B cell (primary cell): ENCODE data around the gene NOS2. TPM values are rescaled to one million over a fixed set of nuclear protein-coding genes. Genes with fewer than 3 reads are reported as not detected.

Experiments used
- ATAC-seq: fragments of 200-7000 bp; cut with Tn5 transposase; one replicate; pipeline ENCODE4 v1.10.0; 2021; ENCODE audit warnings: low read depth, mild to moderate bottlenecking, moderate number of reproducible peaks, moderate library complexity
- CTCF ChIA-PET: fragments of 350-600 bp; sonication (Branson Sonifier 250); formaldehyde crosslinking; loops from one replicate; lab custom pipeline; 2021; ENCODE audit warnings: antibody characterized with exemption, inconsistent platforms; lab: Charles Lee
- POLR2A ChIA-PET: fragments of 350-600 bp; sonication (Branson Sonifier 250); formaldehyde crosslinking; loops from one replicate; lab custom pipeline; 2021; ENCODE audit warnings: antibody characterized with exemption; lab: Charles Lee
- DNase-seq: peaks from one replicate; pipeline ENCODE4 v3.0.0; 2013
- H2AFZ ChIP-seq: 2 replicates; pipeline ENCODE4 v1.6.1; 2012; ENCODE audit warnings: mild to moderate bottlenecking, low read depth, low read length; ENCODE audit not compliant: insufficient read depth, poor library complexity, severe bottlenecking
- H3K27ac ChIP-seq, 2 donors: 1 replicate in 1 of 2; 2 replicates in 1 of 2; pipeline ENCODE4 v1.5.1; 2012 to 2013; ENCODE audit warnings: low read length in 2 of 2, mild to moderate bottlenecking in 2 of 2, moderate library complexity in 1 of 2
- H3K27me3 ChIP-seq, 4 experiments: fragments of 200-600 bp in 1 of 4; sonication (generic) in 1 of 4; replicated peaks in 1 of 4; 1 replicate in 2 of 4; 2 replicates in 2 of 4; pipeline versions ENCODE4 v1.6.1 to v1.7.0; 2013 to 2016; ENCODE audit warnings: low read length in 3 of 4, mild to moderate bottlenecking in 2 of 4, mixed read lengths in 1 of 4, moderate library complexity in 1 of 4; ENCODE audit not compliant: insufficient read depth in 4 of 4, control insufficient read depth in 3 of 4; ENCODE audit errors: control extremely low read depth in 1 of 4
- H3K36me3 ChIP-seq, 2 experiments: replicated peaks in 1 of 2; 1 replicate in 1 of 2; 2 replicates in 1 of 2; pipeline versions ENCODE4 v1.6.1 to v1.7.1; 2013; ENCODE audit warnings: low read length in 1 of 2; ENCODE audit not compliant: insufficient read depth in 2 of 2, control insufficient read depth in 1 of 2; ENCODE audit errors: control extremely low read depth in 1 of 2, extremely low read depth in 1 of 2
- H3K4me1 ChIP-seq, 2 donors: fragments of 200-600 bp in 1 of 2; sonication (generic) in 1 of 2; 1 replicate in 1 of 2; 2 replicates in 1 of 2; pipeline versions ENCODE4 v1.5.1 to v1.6.1; 2013 to 2017; ENCODE audit warnings: low read length in 2 of 2; ENCODE audit not compliant: control insufficient read depth in 2 of 2, insufficient read depth in 2 of 2
- H3K4me2 ChIP-seq: replicated peaks from 2 replicates; pipeline ENCODE3; 2012; ENCODE audit warnings: mild to moderate bottlenecking, low read depth, low read length; ENCODE audit not compliant: poor library complexity, severe bottlenecking
- H3K4me3 ChIP-seq, 5 experiments: fragments of 200-600 bp in 1 of 5; sonication (generic) in 1 of 5; 1 replicate in 3 of 5; 2 replicates in 2 of 5; pipeline versions ENCODE4 v1.5.1 to v1.7.0; 2011 to 2016; ENCODE audit warnings: low read length in 4 of 5, mild to moderate bottlenecking in 4 of 5, low read depth in 2 of 5, control low read depth in 1 of 5, moderate library complexity in 1 of 5; ENCODE audit not compliant: insufficient read depth in 1 of 5; ENCODE audit errors: control extremely low read depth in 1 of 5, extremely low read depth in 1 of 5
- H3K79me2 ChIP-seq: fragments of 200-600 bp; sonication (generic); one replicate; pipeline ENCODE4 v1.6.0; 2016; ENCODE audit warnings: low read length; ENCODE audit not compliant: control insufficient read depth, insufficient read depth
- H3K9ac ChIP-seq: fragments of 200-600 bp; sonication (generic); 2 replicates; pipeline ENCODE4 v1.6.1; 2017; ENCODE audit warnings: mild to moderate bottlenecking, low read length, moderate library complexity
- H3K9me3 ChIP-seq, 3 donors: one replicate each; pipeline versions ENCODE4 v1.6.1 to v1.7.1; 2013; ENCODE audit warnings: low read length in 2 of 3; ENCODE audit not compliant: control insufficient read depth in 2 of 3, insufficient read depth in 1 of 3; ENCODE audit errors: control extremely low read depth in 1 of 3
- H4K20me1 ChIP-seq: 2 replicates; pipeline ENCODE4 v1.6.0; 2012; ENCODE audit warnings: mild to moderate bottlenecking, low read length; ENCODE audit not compliant: insufficient read depth, control insufficient read depth, poor library complexity, severe bottlenecking
- H3K27ac Mint-ChIP-seq: one replicate; pipeline ENCODE4 v1.8.0; 2021; ENCODE audit warnings: mixed read lengths
- H3K27me3 Mint-ChIP-seq: one replicate; pipeline ENCODE4 v1.8.0; 2021; ENCODE audit warnings: mixed read lengths
- H3K4me1 Mint-ChIP-seq: one replicate; pipeline ENCODE4 v1.8.0; 2021; ENCODE audit warnings: mixed read lengths
- H3K4me3 Mint-ChIP-seq: one replicate; pipeline ENCODE4 v1.8.0; 2021; ENCODE audit warnings: mixed read lengths
- H3K9me3 Mint-ChIP-seq: one replicate; pipeline ENCODE4 v1.8.0; 2022; ENCODE audit warnings: mixed read lengths; ENCODE audit not compliant: insufficient read depth
- CTCF ChIP-seq: fragments of 200-600 bp; IDR thresholded peaks from one replicate; pipeline ENCODE4 v1.8.0; 2022; ENCODE audit warnings: antibody characterized with exemption, mild to moderate bottlenecking
- EZH2 ChIP-seq: IDR thresholded peaks from 2 replicates; pipeline ENCODE4 v1.6.1; 2012; ENCODE audit warnings: borderline replicate concordance, low read depth, mild to moderate bottlenecking, moderate library complexity, low read length; ENCODE audit not compliant: insufficient read depth, poor library complexity, severe bottlenecking
- WGBS: methylation state at CpG from one replicate; pipeline ENCODE4 v1.1.5; 2013; ENCODE audit warnings: missing lambda C conversion rate; ENCODE audit not compliant: insufficient coverage; 5-methylcytosine and 5-hydroxymethylcytosine counted together
- intact Hi-C: fragments of 100-400 bp; cut with micrococcal nuclease; formaldehyde crosslinking; loops from one replicate; pipeline ENCODE4 v1.10.0; 2022
- polyA plus RNA-seq: library from polyadenylated mRNA; depleted of rRNA; stranded (reverse); fragments of >200 nt; gene quantifications from 2 replicates; pipeline ENCODE4 v1.2.3, GENCODE V29; 2012
- total RNA-seq, 2 donors: library from RNA; stranded (reverse); fragments of 120-200 nt in 1 of 2; gene quantifications; 1 replicate in 1 of 2; 2 replicates in 1 of 2; pipeline versions ENCODE4 v1.2.3 to v1.2.4, GENCODE V29; 2013 to 2022

The NOS2 gene
- total and polyA plus RNA-seq, 2 donors (not counting 1 experiment from before 2014, with no cell fraction given), result 0.12 TPM

- no peaks in the 10 kb centered on the region for H3K9me3 ChIP-seq
- intact Hi-C loops, result no loop called here
- no peak for DNase-seq
- 86% methylated on average over 7 of the region's 7 CpGs for WGBS
- CTCF ChIA-PET, result interaction anchor here (0.9 to 7.6 kb wide), 4 partner anchors 47 to 199 kb away, joined by 3 to 108 read pairs (median 20); partner anchors contain the start of gene LYRM9
- H3K4me3 ChIP-seq, result no peak overlapping the region
- no peak overlapping the region for H3K27ac ChIP-seq
- H3K79me2 ChIP-seq, result no peaks in the 10 kb centered on the region
- H3K9ac ChIP-seq, result no peak overlapping the region
- H3K9me3 Mint-ChIP-seq, result no peaks in the 10 kb centered on the region
- no peak overlapping the region for H3K4me2 ChIP-seq
- H3K36me3 ChIP-seq, result no peaks in the 10 kb centered on the region
- peaks cover 22% of the 10 kb centered on the region for H3K27me3 Mint-ChIP-seq
- TF ChIP-seq CTCF, result no peak
- TF ChIP-seq EZH2, result no peak
- ATAC-seq, result no peak
- no peak overlapping the region for H3K4me3 Mint-ChIP-seq
- no peak overlapping the region for H3K27ac Mint-ChIP-seq
- H4K20me1 ChIP-seq, result no peaks in the 10 kb centered on the region
- H3K4me1 ChIP-seq, result peaks cover 18 to 29% of the 10 kb centered on the region in 2 donors
- H3K4me1 Mint-ChIP-seq, result peaks cover 23% of the 10 kb centered on the region
- POLR2A ChIA-PET, result no interaction called here
- H3K27me3 ChIP-seq, result peaks cover 0 to 3% (median 0%) of the 10 kb centered on the region in 4 experiments
- no peak overlapping the region for H2AFZ ChIP-seq
Observed at GRCh38 chr17:27802962-27803680, 2.8 kb upstream of the NOS2 start.

GRCh38 chr17:27802033-27802432 is 1.7 kb upstream of the NOS2 start:
- H3K4me1 Mint-ChIP-seq, result peaks cover 18% of the 10 kb centered on the region
- Histone ChIP-seq H3K27ac (no peak overlapping the region), H2AFZ (no peak overlapping the region), H3K9me3 (no peaks in the 10 kb centered on the region), H3K4me2 (no peak overlapping the region), H3K79me2 (no peaks in the 10 kb centered on the region), H3K9ac (no peak overlapping the region), H3K27me3 (peaks cover 0 to 3% (median 2%) of the 10 kb centered on the region in 4 experiments), H3K4me3 (no peak overlapping the region), H4K20me1 (no peaks in the 10 kb centered on the region), H3K4me1 (peaks cover 10 to 21% of the 10 kb centered on the region in 2 donors), H3K36me3 (no peaks in the 10 kb centered on the region)
- 100% methylated on average over 1 of the region's 2 CpGs for WGBS
- ChIA-PET POLR2A (no interaction called here), CTCF (interaction anchor here (1.8 to 3.1 kb wide), 2 partner anchors 45 to 79 kb away, joined by 4 to 37 read pairs; no protein-coding TSS in a partner anchor)
- TF ChIP-seq CTCF (no peak), EZH2 (no peak)
- H3K4me3 Mint-ChIP-seq, result no peak overlapping the region
- H3K27ac Mint-ChIP-seq, result no peak overlapping the region
- H3K27me3 Mint-ChIP-seq, result peaks cover 29% of the 10 kb centered on the region
- H3K9me3 Mint-ChIP-seq, result no peaks in the 10 kb centered on the region
- intact Hi-C loops, result no loop called here
- no peak for DNase-seq
- no peak for ATAC-seq
